Heart right ventricle (tissue), 16 donors: ENCODE data around the gene GNGT2. TPM values are rescaled to one million over a fixed set of nuclear protein-coding genes. Genes with fewer than 3 reads are reported as not detected.

ENCODE experiments used
- ATAC-seq, 8 donors: fragments of 200-7000 bp; cut with Tn5 transposase; one replicate each; pipeline ENCODE4 v1.9.1; 2020; ENCODE audit warnings: mild to moderate bottlenecking in 8 of 8, moderate library complexity in 8 of 8, moderate number of reproducible peaks in 1 of 8
- DNase-seq, 2 donors: peaks; one replicate each; pipeline ENCODE4 v3.0.0-alpha.2; 2020
- H3K27ac ChIP-seq, 10 donors: fragments of 200-600 bp; sonication (generic) in 2 of 10; one replicate each; pipeline versions ENCODE4 v1.5.0 to v1.8.0; 2020 to 2022; ENCODE audit warnings: mild to moderate bottlenecking in 3 of 10
- H3K27me3 ChIP-seq, 7 donors: fragments of 200-600 bp; one replicate each; pipeline ENCODE4 v1.8.0; 2021 to 2022; ENCODE audit warnings: mild to moderate bottlenecking in 2 of 7
- H3K36me3 ChIP-seq, 9 donors: fragments of 200-600 bp; sonication (generic) in 1 of 9; one replicate each; pipeline versions ENCODE4 v1.5.0 to v1.8.0; 2020 to 2022; ENCODE audit warnings: mild to moderate bottlenecking in 2 of 9
- H3K4me1 ChIP-seq, 9 donors: fragments of 200-600 bp; sonication (generic) in 1 of 9; one replicate each; pipeline versions ENCODE4 v1.5.0 to v1.8.0; 2020 to 2022; ENCODE audit warnings: mild to moderate bottlenecking in 4 of 9
- H3K4me3 ChIP-seq, 10 donors: fragments of 200-600 bp; sonication (generic) in 2 of 10; one replicate each; pipeline versions ENCODE4 v1.5.0 to v1.8.0; 2020 to 2022; ENCODE audit warnings: mild to moderate bottlenecking in 7 of 10, moderate library complexity in 2 of 10
- H3K9me3 ChIP-seq, 11 donors: fragments of 200-600 bp in 10 of 11; sonication (generic) in 2 of 11; one replicate each; pipeline versions ENCODE4 v1.5.0 to v1.8.0; 2013 to 2022; ENCODE audit warnings: mild to moderate bottlenecking in 2 of 11, control low read depth in 1 of 11, moderate library complexity in 1 of 11
- WGBS, 2 donors: extraction: QIAGEN DNeasy Blood & Tissue Kit; methylation state at CpG; one replicate each; pipeline ENCODE4 v1.1.7; 2013; ENCODE audit warnings: inconsistent platforms in 1 of 2; 5-methylcytosine and 5-hydroxymethylcytosine counted together
- intact Hi-C, 10 donors: fragments of 100-400 bp; cut with DNase I; formaldehyde crosslinking; loops; one replicate each; pipeline versions ENCODE4 v1.11.1 to v1.14.2; 2022
- long read RNA-seq, 3 donors: library from polyadenylated mRNA; unstranded; transcript quantifications; one replicate each; pipeline ENCODE4 v2.0.0, GENCODE V29; 2020 to 2021
- polyA plus RNA-seq, 2 donors: library from polyadenylated mRNA; stranded (reverse); fragments of 200-250 nt; gene quantifications; one replicate each; pipeline ENCODE4 v1.2.3, GENCODE V29; 2013
- total RNA-seq, 10 donors: library from RNA; stranded (reverse); fragmentation: NEBNext Ultra II Directional in 3 of 10; extraction: Animal tissue kit (Norgen Biotek cat#: 25700) in 3 of 10; gene quantifications; one replicate each; pipeline versions ENCODE4 v1.2.1 to v1.2.4, GENCODE V29; 2021 to 2023
- TF ChIP-seq, protein P1 (sequence below), 9 donors: fragments of 200-600 bp; sonication (generic) in 2 of 9; IDR thresholded peaks; one replicate each; pipeline versions ENCODE4 v1.5.0 to v1.8.0; 2021 to 2022; ENCODE audit warnings: antibody characterized with exemption in 9 of 9, mild to moderate bottlenecking in 5 of 9, moderate library complexity in 1 of 9
- donor health status: Arrhythmogenic right ventricular cardiomyopathy.
- donor health status: ischemic (EF 13 %, LVEDD 7.1; RV severe dilation, severe dysfunction).
- donor health status: healthy with polysubstance abuse.
- donor health status: DM: no; HTN: yes; CAD: no.
- donor health status: DM: no; HTN: no; CAD: no.
- donor health status: ischemic (EF 25% LVEDD 6.9; RV normal size, moderate dysfunction).
- donor health status: ischemic (EF 25% LVEDD 5.7; RV mildly dilated, moderate dysfunction).
- donor health status: healthy.
- donor health status: DM: yes; HTN: yes; CAD: no.
- donor health status: Ischemic cardiomyopathy.
- donor health status: ischemic (EF 35%, LVEDD 5.7; RV mildly dilated, moderate dysfunction).
- donor health status: nonischemic (EF 11% LVEDD 7.7; RV severe dilation, severe dysfunction).
- donor health status: DM: yes; HTN: yes; CAD: no.
- donor health status: PGD.
- donor health status: ischemic (EF 29% LVEDD 5.4; RV normal size, mild dysfunction).
- donor health status: nonischemic (EF 23%, LVEDD 6.1; RV moderate dilation, normal function).

GNGT2 gene
- total RNA-seq (1 to 10 TPM in 5 of 10 donors, under 1 TPM in 4, not detected in 1; 0.32 to 2.6 (median 1.3) TPM), polyA plus RNA-seq (1 to 10 TPM; 2.7 to 4.6 TPM)
- long read RNA-seq, donor 1, partial matches to known transcripts = 0 of 1 reads
- long read RNA-seq, donor 1, other reads (novel, unspliced or antisense) = 1 of 1 reads
- long read RNA-seq, donor 2 = 0 reads
- long read RNA-seq, donor 3, partial matches to known transcripts = 0 of 3 reads
- long read RNA-seq, donor 3, other reads (novel, unspliced or antisense) = 2 of 3 reads

DNA sequence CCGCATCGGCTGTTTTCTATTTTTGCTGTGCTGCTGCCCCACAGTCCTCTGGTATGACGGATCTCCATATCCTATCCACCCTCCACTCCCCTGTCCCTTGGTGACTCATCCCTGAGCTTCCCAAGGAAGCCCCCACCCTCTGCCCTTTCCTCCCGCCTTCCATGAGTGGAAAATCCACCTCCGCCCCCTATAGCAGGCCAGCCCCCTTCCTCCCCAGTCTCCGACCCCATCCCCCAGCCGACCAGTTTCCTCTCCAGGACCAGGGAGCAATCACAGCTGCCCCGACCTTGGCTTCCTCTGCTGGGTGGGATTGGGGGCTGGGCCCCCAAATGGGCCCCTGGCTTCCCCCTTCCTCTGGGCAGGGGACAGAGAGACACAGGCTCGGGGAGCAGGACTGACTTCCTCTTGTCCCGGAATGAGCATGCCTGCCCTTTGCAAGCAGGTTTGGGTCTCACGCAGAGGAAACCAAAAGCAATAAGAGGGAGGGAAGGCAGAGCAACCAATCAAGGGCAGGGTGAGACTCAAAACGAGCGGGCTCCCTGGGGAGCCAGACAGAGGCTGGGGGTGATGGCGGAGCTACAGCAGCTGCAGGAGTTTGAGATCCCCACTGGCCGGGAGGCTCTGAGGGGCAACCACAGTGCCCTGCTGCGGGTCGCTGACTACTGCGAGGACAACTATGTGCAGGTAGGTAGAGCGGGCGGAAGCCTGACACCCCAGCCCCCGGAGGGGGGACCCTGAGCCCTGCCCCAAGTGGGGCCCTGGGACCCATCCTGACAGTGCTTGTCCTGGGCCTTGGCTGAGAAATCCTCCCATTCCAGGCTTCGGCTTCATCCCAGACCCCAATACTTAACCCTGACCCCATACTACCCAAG is at the start of gene GNGT2, which contains the start of gene ABI3:
GNGT2 (minus strand) TSS at position 417 of the 872 bp plus-strand sequence. CDS start 3,152 bp downstream, outside the sequence.
ABI3 (plus strand) TSS at position 550 of the 872 bp plus-strand sequence; CDS start at position 568, 18 bp downstream.
- intact Hi-C loops = no loop called here
- peaks cover 0 to 76% (median 38%) of the 10 kb centered on the region in 9 donors for H3K4me1 ChIP-seq
- DNase-seq = peak; percentile 41 to 72

DNA sequence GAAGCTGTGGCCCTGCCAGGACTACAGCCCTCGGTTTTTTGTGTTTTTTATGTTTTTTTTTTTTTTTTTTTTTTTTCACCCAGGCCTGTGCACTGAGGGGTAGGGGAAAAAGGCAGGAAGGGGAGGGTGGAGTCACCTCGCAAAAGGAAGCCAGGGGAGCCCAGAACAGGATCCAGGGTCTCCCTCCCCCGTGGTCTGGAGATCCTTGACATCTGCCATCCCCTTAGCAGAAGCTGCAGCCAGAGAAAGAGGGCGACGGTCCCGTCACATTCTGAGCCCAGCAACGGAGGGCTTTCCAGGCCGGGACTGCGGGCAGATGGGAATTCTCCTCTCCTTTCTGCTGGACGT is 49.3 kb upstream of the GNGT2 start:
- WGBS, 2 donors = 14 to 20% methylated on average over 9 to 10 of the region's 10 CpGs
- TF ChIP-seq, protein P1, sequence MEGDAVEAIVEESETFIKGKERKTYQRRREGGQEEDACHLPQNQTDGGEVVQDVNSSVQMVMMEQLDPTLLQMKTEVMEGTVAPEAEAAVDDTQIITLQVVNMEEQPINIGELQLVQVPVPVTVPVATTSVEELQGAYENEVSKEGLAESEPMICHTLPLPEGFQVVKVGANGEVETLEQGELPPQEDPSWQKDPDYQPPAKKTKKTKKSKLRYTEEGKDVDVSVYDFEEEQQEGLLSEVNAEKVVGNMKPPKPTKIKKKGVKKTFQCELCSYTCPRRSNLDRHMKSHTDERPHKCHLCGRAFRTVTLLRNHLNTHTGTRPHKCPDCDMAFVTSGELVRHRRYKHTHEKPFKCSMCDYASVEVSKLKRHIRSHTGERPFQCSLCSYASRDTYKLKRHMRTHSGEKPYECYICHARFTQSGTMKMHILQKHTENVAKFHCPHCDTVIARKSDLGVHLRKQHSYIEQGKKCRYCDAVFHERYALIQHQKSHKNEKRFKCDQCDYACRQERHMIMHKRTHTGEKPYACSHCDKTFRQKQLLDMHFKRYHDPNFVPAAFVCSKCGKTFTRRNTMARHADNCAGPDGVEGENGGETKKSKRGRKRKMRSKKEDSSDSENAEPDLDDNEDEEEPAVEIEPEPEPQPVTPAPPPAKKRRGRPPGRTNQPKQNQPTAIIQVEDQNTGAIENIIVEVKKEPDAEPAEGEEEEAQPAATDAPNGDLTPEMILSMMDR (IDR thresholded peaks at IDR 0.05) = no peak
- no peaks in the 10 kb centered on the region for H3K9me3 ChIP-seq
- H3K4me3 ChIP-seq = peak overlapping the region; percentile 39 to 69 (median 60)
- ATAC-seq (peak; percentile 19 to 81 (median 72)), DNase-seq (peak; percentile 30 to 46)
- H3K27ac ChIP-seq = peak overlapping the region; percentile 75 to 96 (median 90)
- H3K27me3 ChIP-seq = no peaks in the 10 kb centered on the region
- H3K36me3 ChIP-seq = no peaks in the 10 kb centered on the region
- peaks cover 0 to 25% (median 12%) of the 10 kb centered on the region in 9 donors for H3K4me1 ChIP-seq
- intact Hi-C loops = no loop called here

More for the DNA sequence above, at the start of gene GNGT2, which contains the start of gene ABI3:
- 18 to 23% methylated on average over 22 of the region's 22 CpGs for WGBS, 2 donors
- H3K27me3 ChIP-seq = peaks cover 0 to 44% (median 5%) of the 10 kb centered on the region in 7 donors
- peak; percentile 75 to 94 (median 90) for ATAC-seq
- H3K4me3 ChIP-seq = peak within 1 kb of the TSS; percentile 42 to 71 (median 56)
- no peaks in the 10 kb centered on the region for H3K9me3 ChIP-seq
- peak within 1 kb of the TSS; percentile 70 to 90 (median 83) for H3K27ac ChIP-seq
- H3K36me3 ChIP-seq = no peaks in the 10 kb centered on the region
- TF ChIP-seq, protein P1 (IDR thresholded peaks at IDR 0.05) = no peak

GRCh38 chr17:49258394-49258793 is 48.0 kb upstream of the GNGT2 start:
- Histone ChIP-seq H3K36me3 (no peaks in the 10 kb centered on the region), H3K27ac (no peak overlapping the region), H3K9me3 (no peaks in the 10 kb centered on the region), H3K27me3 (no peaks in the 10 kb centered on the region), H3K4me3 (no peak overlapping the region), H3K4me1 (peaks cover 0 to 25% (median 12%) of the 10 kb centered on the region in 9 donors)
- no peak for ATAC-seq
- intact Hi-C loops = no loop called here
- 86 to 90% methylated on average over 3 of the region's 3 CpGs for WGBS, 2 donors
- DNase-seq = no peak
- TF ChIP-seq, protein P1 (IDR thresholded peaks at IDR 0.05) = no peak

DNA sequence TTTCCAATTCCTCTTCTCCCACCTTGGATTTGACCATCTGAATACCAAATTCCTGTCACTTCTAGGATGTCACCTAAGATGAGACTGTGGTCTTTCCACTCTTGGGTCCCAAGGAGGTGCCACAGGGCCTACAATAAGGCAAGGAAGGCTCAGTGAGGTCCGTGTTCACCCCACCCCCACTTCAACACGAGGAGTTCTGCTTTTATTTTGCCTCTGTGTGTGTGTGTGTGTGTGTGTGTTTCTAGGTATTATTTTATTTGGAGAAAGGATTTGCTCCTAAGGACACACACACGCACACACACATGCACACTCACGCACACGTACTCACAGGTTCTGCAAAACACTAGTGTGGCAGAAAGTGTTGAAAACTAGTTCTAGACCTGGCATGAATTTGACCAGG is 44.8 kb upstream of the GNGT2 start:
- ATAC-seq (no peak), DNase-seq (no peak)
- H3K4me3 ChIP-seq = no peak overlapping the region
- H3K36me3 ChIP-seq = no peaks in the 10 kb centered on the region
- TF ChIP-seq, protein P1 (IDR thresholded peaks at IDR 0.05) = no peak
- no peaks in the 10 kb centered on the region for H3K27me3 ChIP-seq
- H3K4me1 ChIP-seq = peaks cover 0 to 20% (median 0%) of the 10 kb centered on the region in 9 donors
- 79 to 86% methylated on average over 5 of the region's 5 CpGs for WGBS, 2 donors
- intact Hi-C loops = no loop called here
- H3K27ac ChIP-seq = no peak overlapping the region
- no peaks in the 10 kb centered on the region for H3K9me3 ChIP-seq
